Sigmoid colon (tissue), 7 donors: ENCODE measurements around the gene SPTLC2. TPM values are rescaled to one million over a fixed set of nuclear protein-coding genes. Genes with fewer than 3 reads are reported as not detected.

Source experiments
- DNase-seq: peaks from one replicate; pipeline ENCODE4 v3.0.0-alpha.2; 2019
- H3K27ac ChIP-seq, 4 donors: fragments of 200-600 bp; sonication (generic); one replicate each; pipeline ENCODE4 v1.5.1; 2016 to 2019; ENCODE audit warnings: mild to moderate bottlenecking in 1 of 4
- H3K27me3 ChIP-seq, 3 donors: fragments of 200-600 bp; sonication (generic); one replicate each; pipeline ENCODE4 v1.5.1; 2019; ENCODE audit warnings: mild to moderate bottlenecking in 1 of 3
- H3K36me3 ChIP-seq, 4 donors: fragments of 200-600 bp; sonication (generic); one replicate each; pipeline ENCODE4 v1.5.1; 2016 to 2019
- H3K4me1 ChIP-seq, 4 donors: fragments of 200-600 bp; sonication (generic); one replicate each; pipeline ENCODE4 v1.5.1; 2017 to 2019
- H3K4me3 ChIP-seq, 4 donors: fragments of 200-600 bp; sonication (generic); one replicate each; pipeline ENCODE4 v1.5.1; 2017 to 2019; ENCODE audit warnings: mild to moderate bottlenecking in 2 of 4, moderate library complexity in 1 of 4
- H3K9me3 ChIP-seq, 4 donors: fragments of 200-600 bp in 3 of 4; sonication (generic) in 3 of 4; one replicate each; pipeline versions ENCODE4 v1.5.1 to v1.6.1; 2013 to 2019
- CTCF ChIP-seq, 4 experiments: fragments of 450-650 bp in 3 of 4; fragments of 200-600 bp in 1 of 4; IDR thresholded peaks; one replicate each; pipeline ENCODE4 v1.5.1; 2016 to 2019; ENCODE audit warnings: antibody characterized with exemption in 4 of 4, mild to moderate bottlenecking in 3 of 4, moderate library complexity in 2 of 4
- EP300 ChIP-seq, 4 donors: sonication (generic); formaldehyde crosslinking; IDR thresholded peaks; one replicate each; pipeline ENCODE4 v1.6.1; 2017; ENCODE audit warnings: antibody characterized with exemption in 4 of 4
- POLR2A ChIP-seq, 2 donors: fragments of 450-650 bp; IDR thresholded peaks; one replicate each; pipeline ENCODE4 v1.6.1; 2016; ENCODE audit warnings: antibody characterized with exemption in 2 of 2, mild to moderate bottlenecking in 2 of 2, moderate library complexity in 2 of 2
- POLR2AphosphoS5 ChIP-seq, 4 donors: sonication (generic); formaldehyde crosslinking; IDR thresholded peaks; one replicate each; pipeline ENCODE4 v1.6.1; 2017; ENCODE audit warnings: antibody characterized with exemption in 4 of 4
- WGBS, 2 donors: extraction: QIAGEN DNeasy Blood & Tissue Kit; methylation state at CpG; one replicate each; pipeline ENCODE4 v1.1.7; 2013; 5-methylcytosine and 5-hydroxymethylcytosine counted together
- intact Hi-C: fragments of 100-400 bp; cut with DNase I; formaldehyde crosslinking; loops from one replicate; pipeline ENCODE4 v1.15.1; 2023
- polyA plus RNA-seq, 3 donors: library from polyadenylated mRNA; stranded (reverse); fragments of 200-250 nt; gene quantifications; one replicate each; pipeline ENCODE4 v1.2.3, GENCODE V29; 2013
- total RNA-seq, 4 donors: library from RNA; depleted of rRNA; stranded (reverse); fragments of >200 nt; gene quantifications; one replicate each; pipeline ENCODE4 v1.1.0, GENCODE V29; 2016
- donor health status: healthy with polysubstance abuse.
- donor health status: Bipolar disorder and iron deficiency.
- donor health status: healthy.

Gene SPTLC2
- total and polyA plus RNA-seq, 7 donors = 2.8 to 27.6 (median 14.6) TPM

GRCh38 chr14:77657280-77657679, 40.8 kb upstream of the SPTLC2 start:
- H3K9me3 ChIP-seq = no peaks in the 10 kb centered on the region
- no peaks in the 10 kb centered on the region for H3K27me3 ChIP-seq
- peak in 2 of 4 donors; percentile 27 to 64 for TF ChIP-seq EP300 (IDR thresholded peaks at IDR 0.05)
- peak in 1 of 4 donors; percentile 37 for TF ChIP-seq POLR2AphosphoS5 (IDR thresholded peaks at IDR 0.05)
- TF ChIP-seq POLR2A (IDR thresholded peaks at IDR 0.05) = no peak
- H3K4me1 ChIP-seq = no peaks in the 10 kb centered on the region
- H3K36me3 ChIP-seq = no peaks in the 10 kb centered on the region
- H3K27ac ChIP-seq = no peak overlapping the region
- intact Hi-C loops = no loop called here
- no peak overlapping the region for H3K4me3 ChIP-seq
- no peak for DNase-seq
- WGBS, 2 donors = 67 to 86% methylated on average over 5 of the region's 5 CpGs

- no peak overlapping the region for H3K27ac ChIP-seq
- intact Hi-C loops = no loop called here
Measured at GRCh38 chr14:77654001-77654441, 37.6 kb upstream of the SPTLC2 start.

GRCh38 chr14:77649326-77649725, 32.9 kb upstream of the SPTLC2 start:
- TF ChIP-seq CTCF (IDR thresholded peaks at IDR 0.05) = no peak
- Histone ChIP-seq H3K27ac (no peak overlapping the region), H3K4me1 (no peaks in the 10 kb centered on the region), H3K9me3 (no peaks in the 10 kb centered on the region), H3K36me3 (no peaks in the 10 kb centered on the region), H3K27me3 (no peaks in the 10 kb centered on the region), H3K4me3 (no peak overlapping the region)
- intact Hi-C loops = loop anchor here (10.0 kb wide), 1 partner anchor 155 kb away; the partner anchor contains the start of gene ADCK1
- 90 to 95% methylated on average over 3 of the region's 3 CpGs for WGBS, 2 donors
- DNase-seq = no peak

More at GRCh38 chr14:77654001-77654441, 37.6 kb upstream of the SPTLC2 start:
- 60 to 67% methylated on average over 11 of the region's 11 CpGs for whole genome bisulfite sequencing, 2 donors
- no peaks in the 10 kb centered on the region for H3K27me3 ChIP-seq
- H3K4me3 ChIP-seq = no peak overlapping the region
- no peak for DNase-seq
- no peaks in the 10 kb centered on the region for H3K36me3 ChIP-seq
- no peaks in the 10 kb centered on the region for H3K9me3 ChIP-seq
- TF ChIP-seq CTCF (IDR thresholded peaks at IDR 0.05) (no peak), POLR2A (IDR thresholded peaks at IDR 0.05) (no peak), EP300 (IDR thresholded peaks at IDR 0.05) (no peak), POLR2AphosphoS5 (IDR thresholded peaks at IDR 0.05) (no peak)
- no peaks in the 10 kb centered on the region for H3K4me1 ChIP-seq

- intact Hi-C loops = loop anchor here (10.0 kb wide), 1 partner anchor 156 kb away; the partner anchor contains the start of gene ADCK1
- no peaks in the 10 kb centered on the region for H3K27me3 ChIP-seq
- no peak for DNase-seq
- TF ChIP-seq CTCF (IDR thresholded peaks at IDR 0.05) (no peak), POLR2A (IDR thresholded peaks at IDR 0.05) (no peak), EP300 (IDR thresholded peaks at IDR 0.05) (no peak), POLR2AphosphoS5 (IDR thresholded peaks at IDR 0.05) (no peak)
- H3K27ac ChIP-seq = no peak overlapping the region
- no peaks in the 10 kb centered on the region for H3K9me3 ChIP-seq
- 84 to 93% methylated on average over 2 of the region's 2 CpGs for WGBS, 2 donors
- no peak overlapping the region for H3K4me3 ChIP-seq
- no peaks in the 10 kb centered on the region for H3K36me3 ChIP-seq
- no peaks in the 10 kb centered on the region for H3K4me1 ChIP-seq
Measured at GRCh38 chr14:77648520-77649200, 32.2 kb upstream of the SPTLC2 start.

- intact Hi-C loops = loop anchor here (10.0 kb wide), 1 partner anchor 157 kb away; the partner anchor contains the start of gene ADCK1
- WGBS, 2 donors = 18 to 69% methylated on average over 2 of the region's 2 CpGs
- no peaks in the 10 kb centered on the region for H3K36me3 ChIP-seq
- no peak for DNase-seq
- no peak overlapping the region for H3K27ac ChIP-seq
- H3K4me3 ChIP-seq = no peak overlapping the region
- H3K27me3 ChIP-seq = no peaks in the 10 kb centered on the region
- no peaks in the 10 kb centered on the region for H3K9me3 ChIP-seq
- no peaks in the 10 kb centered on the region for H3K4me1 ChIP-seq
- TF ChIP-seq POLR2A (IDR thresholded peaks at IDR 0.05) (no peak), CTCF (IDR thresholded peaks at IDR 0.05) (no peak), POLR2AphosphoS5 (IDR thresholded peaks at IDR 0.05) (no peak), EP300 (IDR thresholded peaks at IDR 0.05) (no peak)
Measured at GRCh38 chr14:77647853-77648252, 31.4 kb upstream of the SPTLC2 start.
